Measurements from ENCODE around the gene EZH2.
A peak's percentile ranks its signal among the peaks of the same experiment; 100 is the strongest.

EZH2 gene

DNA sequence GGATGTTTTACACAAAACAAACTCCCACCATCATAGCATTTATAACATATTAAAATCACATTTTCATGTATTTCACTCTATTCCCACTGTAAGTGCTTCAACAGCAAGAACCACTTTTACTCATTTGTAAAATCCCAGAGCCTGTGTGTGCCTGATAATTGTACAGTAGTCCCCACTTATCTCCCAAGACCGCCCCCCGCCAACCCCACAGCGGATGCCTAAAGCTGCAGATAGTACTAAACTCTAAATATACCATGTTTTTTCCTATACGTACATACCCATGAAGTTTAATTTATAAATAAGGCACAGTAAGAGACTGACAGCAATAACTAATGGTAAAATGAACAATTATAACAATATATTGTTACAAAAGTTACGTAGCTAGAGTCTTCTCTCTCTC, 33.5 kb downstream of the EZH2 start:
- Mint-ChIP-seq H3K27me3 (no peaks in the 10 kb centered on the region), H3K9me3 (no peaks in the 10 kb centered on the region), H3K36me3 (no peaks in the 10 kb centered on the region), H3K4me1 (peaks cover 56% of the 10 kb centered on the region), H3K27ac (no peak overlapping the region), H3K4me3 (no peak overlapping the region)

DNA sequence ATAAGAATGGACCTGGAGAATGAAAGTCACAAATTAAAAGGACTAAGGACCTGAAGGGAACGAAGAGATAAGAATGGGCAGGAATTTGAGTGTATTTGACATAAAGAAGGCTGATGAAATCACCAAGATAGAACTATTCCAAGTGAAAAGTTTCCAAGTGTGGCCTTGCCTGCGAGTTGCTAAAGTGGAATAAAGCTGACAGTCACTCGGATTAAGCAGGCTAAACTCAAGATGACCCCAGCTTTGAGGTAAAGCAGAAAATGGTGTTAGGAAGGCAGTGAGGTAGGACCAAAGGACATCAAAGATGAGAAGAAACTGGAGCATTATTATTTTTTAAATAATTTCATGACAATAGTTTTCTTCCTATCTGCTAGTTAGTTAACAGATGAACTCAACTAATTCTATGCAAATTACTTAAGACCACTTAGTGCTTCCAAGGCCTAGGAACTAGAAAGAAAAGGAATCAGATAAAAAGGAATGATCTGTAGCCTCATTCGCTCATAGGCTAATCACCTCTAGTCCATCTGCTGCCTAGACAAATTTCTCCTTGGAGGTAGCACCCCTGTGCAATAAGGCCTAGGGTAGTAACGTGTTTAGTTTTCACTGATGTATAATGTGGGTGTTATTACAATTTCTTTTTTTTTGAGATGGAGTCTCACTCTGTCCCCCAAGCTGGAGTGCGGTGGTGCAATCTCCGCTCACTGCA, 34.5 kb downstream of the EZH2 start:
- H3K36me3 Mint-ChIP-seq = peaks cover 4% of the 10 kb centered on the region
- H3K4me3 Mint-ChIP-seq = no peak overlapping the region
- H3K27me3 Mint-ChIP-seq = no peaks in the 10 kb centered on the region
- no peak overlapping the region for H3K27ac Mint-ChIP-seq
- peaks cover 58% of the 10 kb centered on the region for H3K4me1 Mint-ChIP-seq
- no peaks in the 10 kb centered on the region for H3K9me3 Mint-ChIP-seq

- H3K27ac Mint-ChIP-seq = no peak overlapping the region
These were observed 36.0 kb downstream of the EZH2 start for GRCh38 chr7:148847815-148848734.

DNA sequence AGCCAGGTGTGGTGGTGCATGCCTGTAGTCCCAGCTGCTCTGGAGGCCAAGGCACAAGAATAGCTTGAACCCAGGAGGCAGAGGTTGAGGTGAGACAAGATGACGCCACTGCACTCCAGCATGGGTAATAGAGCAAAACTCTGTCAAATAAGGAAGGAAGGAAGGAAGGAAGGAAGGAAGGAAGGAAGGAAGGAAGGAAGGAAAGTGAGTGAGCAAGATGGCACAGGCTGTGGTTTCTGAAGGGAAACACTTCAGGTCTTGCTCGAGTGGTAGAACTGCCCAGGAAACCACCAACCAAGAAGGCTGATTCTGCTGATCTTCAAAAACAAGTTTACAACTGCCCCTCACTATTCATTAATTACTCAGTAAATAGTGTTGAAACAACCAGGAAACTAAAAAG, 45.2 kb downstream of the EZH2 start:
- H3K27me3 Mint-ChIP-seq = no peaks in the 10 kb centered on the region
- H3K27ac Mint-ChIP-seq = peak overlapping the region; percentile 18
- no peaks in the 10 kb centered on the region for H3K9me3 Mint-ChIP-seq
- no peak overlapping the region for H3K4me3 Mint-ChIP-seq
- H3K4me1 Mint-ChIP-seq = peaks cover 47% of the 10 kb centered on the region
- peaks cover 32% of the 10 kb centered on the region for H3K36me3 Mint-ChIP-seq

More at GRCh38 chr7:148847815-148848734, 36.0 kb downstream of the EZH2 start:
- Mint-ChIP-seq H3K4me1 (peaks cover 58% of the 10 kb centered on the region), H3K4me3 (no peak overlapping the region), H3K27me3 (no peaks in the 10 kb centered on the region), H3K9me3 (no peaks in the 10 kb centered on the region), H3K36me3 (peaks cover 5% of the 10 kb centered on the region)

GRCh38 chr7:148835854-148836253, 48.2 kb downstream of the EZH2 start:
- Mint-ChIP-seq H3K27me3 (no peaks in the 10 kb centered on the region), H3K9me3 (no peaks in the 10 kb centered on the region), H3K4me1 (peaks cover 39% of the 10 kb centered on the region), H3K27ac (no peak overlapping the region), H3K36me3 (peaks cover 39% of the 10 kb centered on the region), H3K4me3 (no peak overlapping the region)

GRCh38 chr7:148834605-148835004, 49.5 kb downstream of the EZH2 start:
- no peaks in the 10 kb centered on the region for H3K9me3 Mint-ChIP-seq
- peaks cover 46% of the 10 kb centered on the region for H3K36me3 Mint-ChIP-seq
- H3K4me3 Mint-ChIP-seq = no peak overlapping the region
- no peaks in the 10 kb centered on the region for H3K27me3 Mint-ChIP-seq
- peaks cover 27% of the 10 kb centered on the region for H3K4me1 Mint-ChIP-seq
- no peak overlapping the region for H3K27ac Mint-ChIP-seq

DNA sequence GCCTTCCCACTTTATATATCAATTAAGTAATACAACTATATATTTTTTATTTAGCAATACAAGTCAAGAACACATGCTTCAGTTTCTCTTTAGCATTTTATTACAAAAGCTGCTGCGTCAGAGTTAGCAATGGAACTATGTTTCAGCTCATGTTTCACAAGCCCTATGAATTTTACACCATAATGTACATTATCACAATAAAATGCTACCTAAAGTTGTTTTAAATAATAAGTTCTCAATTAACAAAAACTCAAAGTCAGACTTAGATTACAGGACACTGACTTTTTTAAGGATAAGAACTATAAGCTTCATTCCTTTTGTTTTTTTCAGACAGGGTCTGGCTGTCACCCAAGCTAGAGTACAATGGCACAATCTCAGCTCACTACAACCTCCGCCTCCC, 52.3 kb downstream of the EZH2 start:
- peaks cover 38% of the 10 kb centered on the region for H3K36me3 Mint-ChIP-seq

DNA sequence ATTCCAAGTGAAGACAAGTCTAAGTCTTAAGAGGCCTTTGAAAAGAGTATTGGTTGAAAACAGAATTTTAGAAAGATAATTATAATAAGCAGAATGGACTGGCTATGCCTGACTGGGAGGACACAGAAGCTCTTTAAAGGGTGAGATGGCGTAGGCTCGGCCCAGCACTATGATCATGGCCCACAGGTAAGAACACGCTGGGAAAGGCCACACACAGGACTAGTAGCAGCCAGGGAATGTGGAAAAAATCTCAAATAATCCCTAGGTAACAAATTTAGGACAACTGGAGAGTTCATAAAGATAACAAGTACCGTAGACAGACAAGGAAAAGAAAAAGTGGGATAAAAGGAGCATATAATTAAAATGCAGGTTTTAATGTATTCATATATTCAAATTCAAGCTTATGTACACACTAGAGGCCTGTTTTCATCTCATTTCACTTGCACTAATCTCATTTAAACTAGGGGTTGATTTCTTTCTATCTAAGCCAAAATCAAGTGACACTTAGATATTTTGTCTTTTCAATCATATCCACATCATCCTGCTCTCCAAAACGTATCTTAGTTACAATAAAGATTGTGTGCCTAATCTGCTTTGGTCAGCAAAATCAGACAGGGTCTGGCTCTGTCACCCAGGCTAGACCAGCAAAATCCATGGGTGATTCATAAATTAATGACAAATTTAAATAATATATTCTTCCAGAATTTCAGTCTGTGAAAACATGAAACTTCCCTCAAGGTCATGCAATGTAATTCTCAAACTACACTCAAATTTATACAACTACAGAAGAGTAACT, 53.0 kb downstream of the EZH2 start:
- H3K27me3 Mint-ChIP-seq = no peaks in the 10 kb centered on the region
- no peaks in the 10 kb centered on the region for H3K9me3 Mint-ChIP-seq
- no peak overlapping the region for H3K4me3 Mint-ChIP-seq
- peaks cover 4% of the 10 kb centered on the region for H3K4me1 Mint-ChIP-seq
- no peak overlapping the region for H3K27ac Mint-ChIP-seq
- H3K36me3 Mint-ChIP-seq = peaks cover 36% of the 10 kb centered on the region

More for the DNA sequence above, 52.3 kb downstream of the EZH2 start:
- Mint-ChIP-seq H3K27me3 (no peaks in the 10 kb centered on the region), H3K9me3 (no peaks in the 10 kb centered on the region), H3K27ac (peak overlapping the region; percentile 72), H3K4me3 (no peak overlapping the region), H3K4me1 (peaks cover 9% of the 10 kb centered on the region)

- H3K36me3 Mint-ChIP-seq = peaks cover 37% of the 10 kb centered on the region
- H3K4me3 Mint-ChIP-seq = no peak overlapping the region
- H3K4me1 Mint-ChIP-seq = peaks cover 4% of the 10 kb centered on the region
- H3K9me3 Mint-ChIP-seq = no peaks in the 10 kb centered on the region
- no peak overlapping the region for H3K27ac Mint-ChIP-seq
- H3K27me3 Mint-ChIP-seq = no peaks in the 10 kb centered on the region
These were observed 55.1 kb downstream of the EZH2 start for GRCh38 chr7:148828965-148829364.

DNA sequence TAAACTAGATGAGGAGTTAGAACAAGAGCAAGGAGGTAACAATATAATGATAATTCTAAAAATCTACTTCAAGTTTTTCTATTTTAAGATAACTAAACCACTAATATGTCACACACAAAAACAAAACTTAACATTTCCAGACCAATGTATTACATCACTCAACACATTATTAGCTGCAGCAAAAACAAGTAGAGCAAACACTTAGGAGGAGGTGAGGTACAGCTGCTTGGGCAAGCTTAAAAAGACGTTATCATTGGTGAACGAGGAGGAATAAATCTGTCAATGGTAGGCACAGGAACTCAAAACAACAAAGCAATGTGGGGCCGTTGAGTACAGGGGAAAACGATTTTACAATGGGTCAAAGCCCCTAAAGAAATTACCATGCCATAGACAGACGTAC, 58.8 kb downstream of the EZH2 start:
- no peak overlapping the region for H3K27ac Mint-ChIP-seq
- H3K4me3 Mint-ChIP-seq = no peak overlapping the region
- peaks cover 8% of the 10 kb centered on the region for H3K4me1 Mint-ChIP-seq
- no peaks in the 10 kb centered on the region for H3K9me3 Mint-ChIP-seq
- peaks cover 25% of the 10 kb centered on the region for H3K36me3 Mint-ChIP-seq
- H3K27me3 Mint-ChIP-seq = no peaks in the 10 kb centered on the region

GRCh38 chr7:148824864-148825263, 59.2 kb downstream of the EZH2 start:
- Mint-ChIP-seq H3K4me3 (no peak overlapping the region), H3K27me3 (no peaks in the 10 kb centered on the region), H3K36me3 (peaks cover 24% of the 10 kb centered on the region), H3K4me1 (peaks cover 8% of the 10 kb centered on the region), H3K27ac (no peak overlapping the region), H3K9me3 (no peaks in the 10 kb centered on the region)

GRCh38 chr7:148821422-148821821, 62.7 kb downstream of the EZH2 start:
- peaks cover 27% of the 10 kb centered on the region for H3K36me3 Mint-ChIP-seq
- H3K4me3 Mint-ChIP-seq = no peak overlapping the region
- H3K27ac Mint-ChIP-seq = no peak overlapping the region

DNA sequence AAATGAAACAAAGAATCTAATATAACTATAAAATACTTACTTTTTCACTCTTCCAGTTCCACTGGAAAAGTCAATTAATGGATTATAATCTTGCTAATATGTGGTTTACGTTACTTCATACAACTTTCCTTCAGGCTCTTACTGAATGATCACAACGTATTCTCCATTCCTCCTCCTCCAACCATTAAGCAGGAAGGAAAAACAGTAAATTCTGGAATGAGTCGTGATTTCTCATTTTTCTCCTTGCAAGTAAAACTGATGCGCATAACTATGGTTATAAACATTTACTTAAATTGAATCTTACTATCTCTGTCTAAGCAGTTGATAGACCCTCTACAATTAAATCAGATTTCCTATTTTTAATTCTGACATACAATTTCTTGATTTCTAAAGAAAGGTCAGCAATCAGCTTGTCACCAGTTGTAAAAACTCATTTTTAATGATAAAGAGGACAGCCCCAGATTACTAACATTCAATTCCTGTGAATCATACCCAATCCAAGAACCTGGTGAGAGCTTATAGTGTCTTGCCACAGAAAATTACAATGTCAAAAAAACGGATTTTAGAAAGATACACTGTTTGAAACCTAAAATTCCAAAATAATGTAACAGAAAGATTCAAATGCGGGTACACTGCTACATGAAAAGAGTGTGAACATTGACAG, 64.3 kb downstream of the EZH2 start:
- Mint-ChIP-seq H3K9me3 (no peaks in the 10 kb centered on the region), H3K27ac (no peak overlapping the region), H3K36me3 (peaks cover 21% of the 10 kb centered on the region), H3K4me3 (no peak overlapping the region), H3K4me1 (peaks cover 4% of the 10 kb centered on the region), H3K27me3 (no peaks in the 10 kb centered on the region)

More at GRCh38 chr7:148821422-148821821, 62.7 kb downstream of the EZH2 start:
- Mint-ChIP-seq H3K27me3 (no peaks in the 10 kb centered on the region), H3K9me3 (no peaks in the 10 kb centered on the region), H3K4me1 (peaks cover 4% of the 10 kb centered on the region)

DNA sequence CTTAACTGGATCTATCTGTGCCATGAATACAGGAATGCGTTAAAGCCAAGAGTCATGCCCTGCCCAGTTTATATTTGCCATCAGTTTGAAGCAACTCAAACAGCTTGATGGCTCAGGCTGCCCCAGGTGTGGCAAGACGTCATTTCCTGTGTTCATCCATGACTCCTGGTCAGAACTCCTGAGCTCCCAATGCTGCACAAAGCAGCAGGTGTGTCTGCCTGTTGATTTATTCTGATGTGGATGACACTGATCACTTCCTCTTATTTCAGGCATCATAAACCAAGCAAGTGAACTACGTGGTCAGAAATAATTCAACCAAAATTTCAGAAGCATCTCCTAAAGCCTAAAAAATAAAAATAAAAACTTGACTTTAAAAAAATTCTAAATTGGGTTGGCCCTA, 68.5 kb downstream of the EZH2 start:
- Mint-ChIP-seq H3K27me3 (no peaks in the 10 kb centered on the region), H3K4me3 (no peak overlapping the region), H3K27ac (no peak overlapping the region), H3K9me3 (no peaks in the 10 kb centered on the region), H3K36me3 (peaks cover 34% of the 10 kb centered on the region), H3K4me1 (peaks cover 21% of the 10 kb centered on the region)

- Mint-ChIP-seq H3K27ac (peak overlapping the region; percentile 86), H3K36me3 (peaks cover 36% of the 10 kb centered on the region), H3K4me3 (no peak overlapping the region), H3K9me3 (no peaks in the 10 kb centered on the region), H3K4me1 (peaks cover 21% of the 10 kb centered on the region), H3K27me3 (no peaks in the 10 kb centered on the region)
These were observed 69.0 kb downstream of the EZH2 start for GRCh38 chr7:148814922-148815559.

All from activated naive CD4-positive, alpha-beta T cell treated with anti-CD3 and anti-CD28 coated beads, Interleukin-2, amount 50 U/mL, for 24 hours (primary cell).